GM12801 (cell line): Measurements from ENCODE around the gene CSNK2B.

Experiments used
- TF ChIP-seq, protein P1 (sequence below): IDR thresholded peaks from one replicate; pipeline ENCODE4 v1.5.1; 2011; ENCODE audit warnings: control low read depth; ENCODE audit not compliant: insufficient read length; ENCODE audit errors: extremely low read depth

The CSNK2B gene

DNA sequence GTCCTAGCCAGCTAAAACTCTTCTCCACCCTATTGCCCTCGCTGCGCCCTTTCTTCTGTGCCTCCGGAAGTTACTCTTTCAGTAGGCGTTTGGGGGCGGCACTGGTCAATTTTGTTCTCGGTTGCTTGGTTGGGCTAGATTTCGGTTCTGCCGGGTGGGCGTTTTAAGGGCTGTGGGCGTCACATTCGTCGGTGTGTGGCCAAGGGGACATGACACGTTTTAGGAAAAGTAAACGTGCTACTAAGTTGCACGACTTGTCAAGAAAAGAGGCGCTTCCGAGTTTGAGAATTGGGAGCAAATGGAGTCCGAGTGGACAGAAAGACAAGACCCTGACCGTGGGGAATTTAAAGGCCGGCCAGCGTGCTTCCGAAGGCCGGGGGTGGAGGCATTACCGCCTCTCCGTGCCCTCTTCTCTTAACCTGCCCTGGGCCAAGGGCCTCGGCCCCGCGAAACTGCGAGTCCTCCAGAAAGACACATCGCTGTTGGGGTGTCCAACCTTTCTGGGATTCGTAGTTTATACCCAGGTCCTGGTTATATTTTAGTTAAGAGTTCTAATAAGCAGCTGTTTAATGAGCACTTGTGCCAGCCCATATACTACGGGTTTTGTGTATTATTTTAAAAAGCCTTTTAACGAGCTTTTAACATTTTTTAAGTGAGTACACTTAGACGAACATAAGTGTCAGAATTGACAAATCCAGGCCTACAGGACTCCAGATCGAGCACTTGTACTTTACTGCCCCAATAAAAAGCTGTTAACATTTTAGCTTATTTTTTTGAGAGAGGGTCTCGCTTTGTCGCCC is 12.8 kb upstream of the CSNK2B start:
- TF ChIP-seq, protein P1, sequence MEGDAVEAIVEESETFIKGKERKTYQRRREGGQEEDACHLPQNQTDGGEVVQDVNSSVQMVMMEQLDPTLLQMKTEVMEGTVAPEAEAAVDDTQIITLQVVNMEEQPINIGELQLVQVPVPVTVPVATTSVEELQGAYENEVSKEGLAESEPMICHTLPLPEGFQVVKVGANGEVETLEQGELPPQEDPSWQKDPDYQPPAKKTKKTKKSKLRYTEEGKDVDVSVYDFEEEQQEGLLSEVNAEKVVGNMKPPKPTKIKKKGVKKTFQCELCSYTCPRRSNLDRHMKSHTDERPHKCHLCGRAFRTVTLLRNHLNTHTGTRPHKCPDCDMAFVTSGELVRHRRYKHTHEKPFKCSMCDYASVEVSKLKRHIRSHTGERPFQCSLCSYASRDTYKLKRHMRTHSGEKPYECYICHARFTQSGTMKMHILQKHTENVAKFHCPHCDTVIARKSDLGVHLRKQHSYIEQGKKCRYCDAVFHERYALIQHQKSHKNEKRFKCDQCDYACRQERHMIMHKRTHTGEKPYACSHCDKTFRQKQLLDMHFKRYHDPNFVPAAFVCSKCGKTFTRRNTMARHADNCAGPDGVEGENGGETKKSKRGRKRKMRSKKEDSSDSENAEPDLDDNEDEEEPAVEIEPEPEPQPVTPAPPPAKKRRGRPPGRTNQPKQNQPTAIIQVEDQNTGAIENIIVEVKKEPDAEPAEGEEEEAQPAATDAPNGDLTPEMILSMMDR, result no peak

DNA sequence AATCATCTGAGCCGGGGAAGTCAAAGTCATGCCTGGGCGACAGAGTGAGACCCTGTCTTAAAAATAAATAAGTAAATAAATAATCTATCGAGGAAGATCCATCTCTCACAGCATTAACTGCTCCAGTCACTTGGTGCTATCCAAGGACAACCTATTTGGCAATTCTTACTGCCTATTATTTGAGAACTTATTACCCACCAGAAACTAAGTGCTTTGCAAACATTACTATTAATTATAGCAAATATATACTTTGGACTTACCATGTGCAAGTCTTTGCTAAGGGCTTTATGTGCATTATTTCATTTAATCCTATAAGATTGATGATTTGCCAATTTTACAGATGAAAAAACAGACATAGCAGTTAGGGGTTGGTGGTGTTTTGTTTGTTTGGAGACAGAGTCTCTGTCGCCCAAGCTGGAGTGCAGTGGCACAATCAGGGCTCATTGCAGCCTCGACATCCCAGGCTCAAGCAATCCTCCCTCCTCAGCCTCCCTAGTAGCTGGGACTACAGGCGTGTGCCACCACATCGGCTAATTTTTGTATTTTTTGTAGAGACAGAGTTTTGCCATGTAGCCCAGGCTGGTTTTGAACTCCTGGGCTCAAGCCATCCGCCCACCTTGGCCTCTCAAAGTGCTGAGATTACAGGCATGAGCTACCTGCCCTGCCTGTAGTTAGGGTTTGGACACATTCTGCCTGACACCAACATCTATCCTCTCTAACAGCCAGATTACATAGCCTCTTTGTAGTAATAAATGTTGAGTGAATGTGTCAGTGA is 11.1 kb upstream of the CSNK2B start:
- TF ChIP-seq, protein P1, result no peak

DNA sequence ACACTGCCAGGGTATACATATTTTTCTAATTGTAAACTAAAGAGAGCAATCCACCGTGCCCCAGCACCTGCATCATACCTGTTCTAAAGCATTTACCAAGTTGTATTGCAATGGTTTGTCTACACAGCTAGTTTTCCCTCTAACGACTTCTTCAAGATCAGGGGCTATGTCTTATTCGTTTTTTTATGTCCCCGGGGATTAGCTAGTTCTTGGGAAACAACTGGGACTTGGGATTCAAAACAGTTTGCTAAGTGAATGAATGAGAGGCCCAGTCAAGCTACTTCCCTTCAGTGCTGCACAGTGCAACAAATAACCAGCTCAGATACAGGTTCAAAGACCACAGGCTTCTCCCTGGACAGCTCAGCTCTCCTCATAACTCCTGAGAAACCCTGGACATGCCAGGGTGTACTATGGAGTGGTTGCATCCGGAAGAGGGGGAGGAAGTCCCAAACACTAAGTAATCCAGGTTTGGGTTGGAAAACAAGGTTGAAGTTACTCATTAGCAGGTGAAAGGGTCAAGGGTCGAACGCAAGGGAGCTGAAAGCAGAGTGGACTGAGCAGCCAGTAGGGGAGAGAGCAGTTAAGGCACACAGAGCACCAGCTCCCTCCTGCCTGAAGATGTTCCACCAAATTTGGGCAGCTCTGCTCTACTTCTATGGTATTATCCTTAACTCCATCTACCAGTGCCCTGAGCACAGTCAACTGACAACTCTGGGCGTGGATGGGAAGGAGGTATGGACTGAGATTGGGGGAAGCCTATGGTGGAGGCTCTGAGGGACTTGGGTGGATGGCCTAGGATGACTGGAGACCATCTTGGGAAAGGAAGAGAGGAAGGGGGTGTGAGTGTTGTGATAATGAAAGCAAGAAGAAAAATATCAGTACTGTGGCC is 10.3 kb upstream of the CSNK2B start, which contains the start of gene APOM:
TSS of gene APOM (plus strand) at position 546 of the 889 bp plus-strand sequence. CDS start at position 619, 73 bp downstream.
- TF ChIP-seq, protein P1, result no peak

DNA sequence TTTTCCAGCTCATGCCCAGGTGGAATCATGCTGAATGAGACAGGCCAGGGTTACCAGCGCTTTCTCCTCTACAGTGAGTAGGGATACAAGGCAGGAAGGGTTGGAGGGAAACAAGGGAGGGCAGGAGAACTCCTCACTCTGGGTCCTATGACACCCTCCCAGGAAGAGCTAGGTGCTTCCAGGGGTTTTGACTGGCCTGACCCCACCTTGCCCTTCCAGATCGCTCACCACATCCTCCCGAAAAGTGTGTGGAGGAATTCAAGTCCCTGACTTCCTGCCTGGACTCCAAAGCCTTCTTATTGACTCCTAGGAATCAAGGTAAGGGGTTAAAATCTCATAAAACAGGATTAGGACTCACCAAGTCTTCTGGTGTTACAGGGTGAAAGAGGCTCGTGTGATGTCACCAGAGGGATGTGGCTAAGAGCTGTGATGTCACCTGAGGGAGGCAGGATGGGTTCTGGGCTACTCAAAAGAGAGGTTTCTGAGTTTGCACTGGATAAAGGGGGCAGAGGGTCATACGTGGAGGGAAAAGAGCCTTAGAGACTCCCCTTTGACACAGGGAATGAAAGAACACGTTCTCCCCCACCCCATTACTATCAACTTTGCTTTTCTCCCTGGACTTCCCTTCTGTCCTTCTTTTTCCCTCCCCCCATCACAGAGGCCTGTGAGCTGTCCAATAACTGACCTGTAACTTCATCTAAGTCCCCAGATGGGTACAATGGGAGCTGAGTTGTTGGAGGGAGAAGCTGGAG is 8.3 kb upstream of the CSNK2B start:
- TF ChIP-seq, protein P1, result no peak

DNA sequence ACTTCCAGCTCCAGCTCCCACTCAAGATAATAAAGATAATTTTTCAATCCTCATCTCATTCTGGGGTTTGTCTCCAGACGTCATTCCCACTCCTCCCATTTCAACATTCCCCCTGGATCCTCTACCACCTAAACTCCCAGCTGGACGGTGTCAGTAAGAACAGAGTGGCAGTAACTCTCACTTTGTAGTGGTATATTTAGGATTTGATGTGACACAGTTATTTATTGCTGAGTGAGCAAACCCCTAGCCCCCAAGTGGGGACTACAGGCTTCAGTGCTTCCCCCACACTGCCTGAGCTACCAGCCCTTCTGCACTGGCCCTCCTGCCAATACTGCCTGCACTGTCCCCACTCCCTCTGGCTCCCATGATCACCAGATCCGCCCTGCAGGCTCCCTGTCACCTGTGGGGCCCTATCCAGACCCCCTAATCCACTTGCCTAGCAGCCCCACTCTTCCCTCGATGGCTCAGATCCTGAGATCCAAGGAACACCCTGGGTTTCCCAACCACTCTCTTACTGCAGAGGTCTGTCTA is 7.7 kb upstream of the CSNK2B start:
- TF ChIP-seq, protein P1, result no peak

DNA sequence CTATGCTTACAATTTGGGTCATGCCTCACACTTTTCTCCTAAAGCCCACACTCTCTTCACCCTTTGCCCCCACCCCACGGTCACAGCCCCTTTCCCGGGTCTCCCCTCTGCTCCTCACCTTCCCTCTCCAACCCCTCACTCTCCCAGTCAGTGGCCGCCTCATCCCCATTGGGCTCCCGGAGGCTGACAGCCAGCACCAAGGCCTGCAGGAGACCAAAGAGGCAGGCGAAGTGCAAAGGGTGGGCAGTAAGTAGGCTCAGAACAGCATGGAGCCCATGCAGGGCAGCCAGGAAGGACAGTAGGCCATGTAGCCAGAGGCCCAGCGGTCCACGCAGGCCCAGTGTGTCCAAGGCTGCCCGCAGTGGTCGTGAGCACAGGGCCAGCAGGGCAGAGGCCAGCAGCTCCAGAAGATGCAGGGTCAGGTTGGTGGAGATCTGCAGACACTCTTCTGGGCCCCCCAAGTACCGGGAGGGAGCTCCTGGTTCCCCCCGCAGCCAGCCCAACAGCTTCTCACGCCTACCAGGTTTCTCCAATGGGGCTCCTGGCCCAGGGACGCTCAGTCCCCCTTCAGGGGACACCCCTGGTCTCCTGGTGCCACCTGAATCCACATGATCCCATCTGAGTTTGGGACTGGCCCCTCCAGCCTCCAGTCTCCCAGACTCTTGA is 6.8 kb upstream of the CSNK2B start:
- TF ChIP-seq, protein P1, result no peak
